GM12873 (cell line): ENCODE data around the gene ZNF143.

Experiments
- CTCF ChIP-seq: IDR thresholded peaks from 2 replicates; pipeline ENCODE4 v1.5.1; 2012; ENCODE audit warnings: low read depth, mild to moderate bottlenecking, moderate library complexity, low read length, control low read depth; ENCODE audit not compliant: insufficient read depth; ENCODE audit errors: missing control alignments

ZNF143 gene

GRCh38 chr11:9575260-9576240 lies 114.7 kb downstream of the ZNF143 start:
- TF ChIP-seq CTCF, result no peak

GRCh38 chr11:9576701-9577381 lies 116.0 kb downstream of the ZNF143 start:
- TF ChIP-seq CTCF, result no peak

- TF ChIP-seq CTCF, result no peak
These were observed 116.7 kb downstream of the ZNF143 start for GRCh38 chr11:9577556-9577955.
